HG03565 (cell line): ENCODE data around the gene GPAT2.
"Not testable (repeated sequence)": the region's sequence is repeated elsewhere in the genome, so short reads cannot be mapped to it uniquely, and the experiment has no call there.

Experiments used
- ATAC-seq: cut with Tn5 transposase; IDR thresholded peaks from one replicate; pipeline ENCODE4 v1.9.1; 2021; ENCODE audit warnings: mild to moderate bottlenecking, moderate library complexity; ENCODE audit not compliant: unreplicated experiment

GPAT2 gene

DNA sequence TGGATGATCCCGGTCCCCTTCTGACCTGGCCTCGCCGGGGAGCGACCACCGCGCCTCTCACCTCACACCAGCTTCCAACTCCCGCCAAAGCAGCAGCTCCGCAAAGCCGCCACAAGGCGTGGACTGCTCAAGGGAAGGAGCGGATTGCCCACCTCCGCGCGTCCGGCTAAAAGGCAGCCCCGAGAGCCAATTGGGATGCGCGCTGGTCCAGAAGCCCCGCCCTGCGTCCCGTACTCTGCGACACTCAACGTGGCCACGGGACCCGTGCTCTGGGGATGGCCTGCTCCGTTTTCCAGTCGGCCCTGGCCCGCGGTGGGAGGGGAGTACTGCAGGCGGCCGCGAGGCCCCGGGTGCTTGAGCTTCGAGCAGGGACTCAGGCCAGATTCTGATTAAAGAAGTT, at the start of gene GPAT2:
Gene GPAT2 (minus strand): TSS at position 125 of the 400 bp plus-strand sequence. CDS start 2,557 bp downstream, outside the sequence.
- not testable (repeated sequence) for ATAC-seq

DNA sequence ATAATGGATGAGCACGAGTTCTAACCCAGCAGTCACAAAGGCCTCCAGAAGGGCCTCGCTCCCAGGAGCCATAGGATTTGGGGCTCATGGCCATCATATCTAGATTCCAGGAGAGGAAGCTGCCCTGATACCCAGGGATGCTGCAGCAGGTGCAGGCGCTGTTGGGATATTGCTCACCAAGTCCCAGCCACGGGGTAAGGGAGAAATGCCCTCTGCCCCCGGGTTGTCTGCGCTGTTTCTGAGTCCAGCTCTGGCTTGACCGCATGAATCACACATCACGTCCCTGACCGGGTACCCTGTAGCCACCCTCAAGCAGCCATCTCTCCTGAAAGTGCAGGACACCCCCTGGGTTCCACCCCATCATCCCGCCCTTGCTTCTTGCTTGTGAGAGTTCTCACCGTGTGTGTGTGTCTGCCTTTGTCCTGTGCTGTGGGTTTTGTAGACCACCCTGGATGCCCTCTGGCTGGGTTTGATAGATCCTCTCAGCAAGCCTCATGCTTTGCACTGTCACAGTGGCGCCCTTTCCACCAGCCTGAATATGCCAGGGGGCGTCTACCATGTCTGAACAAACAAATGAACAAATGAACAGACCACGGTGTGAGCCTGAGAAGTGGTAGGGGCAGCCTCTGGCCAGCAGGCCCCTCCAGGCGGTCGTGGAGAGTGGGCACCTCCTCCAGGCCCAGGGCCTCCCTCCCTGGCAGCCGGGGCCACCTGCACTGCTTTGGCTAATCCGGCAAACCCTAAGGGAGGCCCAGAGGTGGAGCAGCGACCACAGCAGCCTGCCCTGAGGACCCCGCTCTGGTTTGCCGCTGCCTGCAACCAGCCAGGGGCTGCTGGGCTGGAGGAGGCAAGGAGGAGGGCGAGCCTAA, 49.5 kb upstream of the GPAT2 start:
- no peak for ATAC-seq

GRCh38 chr2:96083064-96083939, 48.6 kb upstream of the GPAT2 start:
- no peak for ATAC-seq

- no peak for ATAC-seq
Observed at GRCh38 chr2:96082211-96083063, 47.7 kb upstream of the GPAT2 start.

- no peak for ATAC-seq
Observed at GRCh38 chr2:96081042-96081441, 46.3 kb upstream of the GPAT2 start.

DNA sequence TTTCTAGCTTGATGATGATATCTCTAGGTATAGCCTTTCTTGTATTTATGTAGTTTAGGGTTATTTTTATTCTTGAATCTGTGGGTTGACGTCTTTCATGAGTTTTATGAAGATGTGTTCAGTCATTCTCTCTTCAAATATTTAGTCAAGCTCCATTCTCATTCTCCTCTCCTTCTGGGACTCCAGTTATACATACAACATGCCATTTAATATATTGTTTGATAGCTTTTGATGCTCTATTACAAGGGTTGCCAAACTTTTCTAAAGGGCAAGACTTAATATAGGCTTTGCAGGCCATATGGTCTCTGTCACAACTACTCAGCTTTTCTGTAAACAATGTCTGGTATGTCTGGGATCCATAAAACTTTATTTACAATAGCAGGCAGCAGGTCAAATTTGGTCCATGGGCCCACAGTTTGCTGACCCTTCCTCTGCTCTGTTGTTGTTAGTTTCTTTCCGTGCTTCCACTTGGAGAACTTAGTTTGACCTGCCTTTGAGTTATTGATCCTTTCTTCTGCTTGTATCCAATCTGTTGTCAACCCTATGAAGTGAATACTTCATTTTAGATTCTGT, 40.6 kb upstream of the GPAT2 start:
- ATAC-seq = no peak

GRCh38 chr2:96074156-96074555, 39.4 kb upstream of the GPAT2 start:
- ATAC-seq = no peak

- ATAC-seq = no peak
Observed at GRCh38 chr2:96073170-96073775, 38.6 kb upstream of the GPAT2 start.

GRCh38 chr2:96072746-96073145, 38.0 kb upstream of the GPAT2 start:
- ATAC-seq = no peak

GRCh38 chr2:96071977-96072491, 37.3 kb upstream of the GPAT2 start:
- not testable (repeated sequence) for ATAC-seq

DNA sequence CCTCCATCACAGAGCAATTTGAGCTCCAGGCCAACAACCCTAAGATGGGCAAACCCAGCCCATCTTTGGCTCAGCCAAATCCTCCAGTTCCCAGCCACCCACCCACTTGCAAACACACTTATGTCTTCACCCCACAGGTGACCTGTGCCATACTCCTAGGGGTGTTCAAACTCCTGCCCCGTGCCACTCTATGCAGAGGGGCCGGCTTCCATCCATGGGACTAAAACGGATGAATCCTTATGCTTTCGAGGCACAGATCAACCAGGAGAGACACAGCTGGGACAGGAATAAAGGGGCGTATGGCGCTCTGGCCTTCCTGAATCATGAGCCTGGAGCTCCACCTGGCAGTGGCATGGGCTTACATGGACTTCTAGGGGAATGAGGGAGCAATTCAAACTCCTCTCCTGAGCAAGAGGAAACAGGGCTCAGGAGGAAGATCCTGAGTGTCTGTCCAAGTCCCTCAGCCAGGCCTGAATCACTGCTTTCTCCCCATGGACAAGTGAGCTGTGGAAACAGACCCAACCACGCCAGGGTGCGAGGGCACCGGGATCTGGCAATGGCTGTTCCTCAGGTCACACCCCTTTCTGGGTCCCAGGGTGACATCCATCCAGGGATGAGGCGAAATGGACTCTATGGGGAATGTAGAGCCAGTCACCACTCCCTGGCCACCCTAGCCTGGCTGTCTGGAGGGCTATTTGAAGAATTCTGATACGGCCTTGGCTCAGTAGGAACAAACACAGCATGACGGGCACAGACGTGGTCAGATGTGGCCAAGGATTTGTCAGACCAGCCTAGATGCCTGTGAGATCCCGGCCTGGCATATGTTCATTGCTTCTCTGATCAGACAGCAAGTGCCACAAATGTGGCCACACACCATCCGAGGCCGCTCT, 36.6 kb upstream of the GPAT2 start:
- ATAC-seq = not testable (repeated sequence)

- ATAC-seq = not testable (repeated sequence)
Observed at GRCh38 chr2:96070351-96070750, 35.6 kb upstream of the GPAT2 start.

DNA sequence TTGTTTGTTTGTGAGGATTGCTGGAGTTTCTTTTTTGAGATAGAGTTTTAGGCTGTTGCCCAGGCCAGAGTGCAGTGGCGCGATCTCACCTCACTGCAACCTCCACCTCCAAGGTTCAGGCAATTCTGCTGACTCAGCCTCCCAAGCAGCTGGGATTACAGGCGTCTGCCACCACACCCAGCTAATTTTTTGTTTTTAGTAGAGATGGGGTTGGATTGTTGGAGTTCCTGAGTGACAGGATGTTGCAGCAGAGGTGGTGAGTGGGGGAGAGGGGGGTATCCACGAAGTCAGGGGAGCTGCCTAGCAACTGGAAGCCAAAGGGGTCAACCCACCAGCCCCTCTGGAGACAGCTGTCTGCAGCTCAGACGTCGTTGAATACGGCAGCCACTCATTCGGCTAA, 35.2 kb upstream of the GPAT2 start:
- ATAC-seq = not testable (repeated sequence)

DNA sequence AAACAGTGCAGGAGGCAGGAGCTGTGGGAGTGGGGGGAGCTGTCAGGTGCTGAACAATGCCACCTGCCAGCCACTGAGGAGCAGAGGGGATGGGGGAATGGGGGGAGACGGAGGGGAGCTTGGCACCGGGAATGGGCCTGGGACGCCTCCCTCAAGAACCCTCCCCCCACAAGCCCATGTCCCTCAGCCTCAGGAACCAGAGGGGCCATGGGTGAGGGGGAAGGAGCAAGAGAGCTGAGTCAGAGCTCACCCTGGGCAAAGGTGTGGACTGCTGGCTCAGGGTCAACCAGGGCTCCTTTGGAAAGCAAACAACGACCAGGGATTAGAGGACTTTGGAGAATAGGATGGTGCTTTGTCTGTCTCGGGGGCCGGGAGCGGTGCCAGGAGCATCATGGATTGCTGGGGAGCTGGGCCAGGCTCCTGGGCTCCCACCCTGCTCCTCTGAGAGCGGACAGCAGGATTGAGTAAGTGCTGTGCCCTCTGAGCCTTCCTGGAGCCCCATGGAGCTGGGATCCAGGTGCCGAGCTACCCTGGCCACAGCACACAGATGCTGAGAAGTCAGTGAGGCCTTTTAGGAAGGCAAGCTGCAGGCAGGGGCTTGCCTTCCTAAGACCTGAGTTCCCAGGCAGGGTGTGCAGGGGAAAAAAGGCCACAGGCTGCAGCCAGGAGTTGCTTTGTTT, 33.3 kb upstream of the GPAT2 start:
- not testable (repeated sequence) for ATAC-seq

- ATAC-seq = not testable (repeated sequence)
Observed at GRCh38 chr2:96067098-96067660, 32.5 kb upstream of the GPAT2 start.

DNA sequence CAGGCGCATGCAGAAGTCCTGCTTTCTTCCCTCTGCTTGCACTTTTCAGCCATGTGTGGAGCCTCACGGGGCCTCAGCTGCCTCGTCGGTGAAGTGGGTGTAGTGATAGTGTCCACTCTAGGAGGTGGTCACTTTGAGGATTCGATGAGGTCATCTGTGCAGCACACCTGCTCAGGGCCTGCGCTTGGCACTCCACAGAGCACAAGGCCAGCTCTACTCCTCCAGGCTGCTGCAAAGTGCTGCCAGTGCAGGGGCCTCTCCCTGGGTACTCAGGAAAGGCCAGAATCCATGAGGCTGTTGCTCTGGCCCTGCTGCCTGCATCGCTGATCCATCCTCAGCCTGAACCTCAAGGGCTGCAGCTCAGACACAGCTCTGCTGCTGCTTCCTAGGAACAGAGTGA, 31.8 kb upstream of the GPAT2 start:
- not testable (repeated sequence) for ATAC-seq

GRCh38 chr2:96065954-96066353, 31.2 kb upstream of the GPAT2 start:
- not testable (repeated sequence) for ATAC-seq
